Measurements from ENCODE around the gene RAPGEF4.

RAPGEF4 gene

GRCh38 chr2:173048522-173048896 is 312.9 kb downstream of the RAPGEF4 start:
- DNase-seq, result no peak

GRCh38 chr2:173048897-173049661 is 313.4 kb downstream of the RAPGEF4 start:
- DNase-seq, result no peak

GRCh38 chr2:173049831-173050230 is 314.2 kb downstream of the RAPGEF4 start:
- no peak for DNase-seq

- DNase-seq, result no peak
These were observed 315.0 kb downstream of the RAPGEF4 start for GRCh38 chr2:173050684-173051083.

GRCh38 chr2:173051463-173052215 is 316.0 kb downstream of the RAPGEF4 start:
- no peak for DNase-seq

GRCh38 chr2:173053043-173053699 is 317.5 kb downstream of the RAPGEF4 start:
- no peak for DNase-seq

GRCh38 chr2:173054466-173054865 is 318.8 kb downstream of the RAPGEF4 start:
- DNase-seq, result no peak

GRCh38 chr2:173056705-173057364 is 321.2 kb downstream of the RAPGEF4 start:
- DNase-seq, result no peak

GRCh38 chr2:173058097-173058496 is 322.5 kb downstream of the RAPGEF4 start:
- DNase-seq, result no peak

GRCh38 chr2:173058673-173059072 is 323.0 kb downstream of the RAPGEF4 start:
- no peak for DNase-seq

- DNase-seq, result no peak
These were observed 323.6 kb downstream of the RAPGEF4 start for GRCh38 chr2:173059292-173059691.

- no peak for DNase-seq
These were observed 324.4 kb downstream of the RAPGEF4 start for GRCh38 chr2:173059971-173060461.

GRCh38 chr2:173062801-173063200 is 327.2 kb downstream of the RAPGEF4 start:
- DNase-seq, result no peak

- DNase-seq, result no peak
These were observed 328.6 kb downstream of the RAPGEF4 start for GRCh38 chr2:173064151-173064805.

GRCh38 chr2:173066887-173067676 is 331.4 kb downstream of the RAPGEF4 start:
- no peak for DNase-seq

- no peak for DNase-seq
These were observed 339.6 kb downstream of the RAPGEF4 start for GRCh38 chr2:173075056-173075780.

GRCh38 chr2:173075781-173076580 is 340.3 kb downstream of the RAPGEF4 start, which contains the start of gene MAP3K20:
Gene MAP3K20 (plus strand): TSS chr2:173075846. CDS start chr2:173091032, 15,186 bp downstream.
- peak; percentile 24 for DNase-seq

GRCh38 chr2:173076581-173077345 is 341.1 kb downstream of the RAPGEF4 start:
- no peak for DNase-seq
